GM19468 (cell line): ENCODE measurements around the gene CCSER1.
"Not testable (repeated sequence)": the region's sequence is repeated elsewhere in the genome, so short reads cannot be mapped to it uniquely, and the experiment has no call there.

Experiments
- ATAC-seq: cut with Tn5 transposase; IDR thresholded peaks from one replicate; pipeline ENCODE4 v1.9.1; 2021; ENCODE audit warnings: mild to moderate bottlenecking, moderate library complexity, moderate number of reproducible peaks; ENCODE audit not compliant: unreplicated experiment; ENCODE audit errors: extremely low read depth

The CCSER1 gene

DNA sequence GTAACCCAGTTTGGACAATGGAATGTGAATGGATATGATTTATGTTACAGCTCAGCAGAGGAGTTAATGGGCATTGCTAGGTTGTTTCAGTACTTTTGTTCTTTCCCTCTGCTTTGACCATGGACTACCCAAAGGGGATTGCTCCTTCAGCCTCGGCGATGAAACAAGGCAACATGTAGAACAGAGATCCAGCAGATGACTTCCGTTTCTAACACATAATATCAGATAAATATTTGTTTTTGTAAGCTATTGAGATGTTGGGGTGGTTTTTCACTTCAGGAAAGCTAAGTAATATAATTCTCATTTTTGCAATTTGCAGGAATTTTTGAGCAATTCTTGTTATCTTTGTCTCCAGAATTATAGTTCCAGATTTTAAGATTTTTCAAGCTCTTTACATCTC is 1241.9 kb downstream of the CCSER1 start:
- ATAC-seq, result no peak

DNA sequence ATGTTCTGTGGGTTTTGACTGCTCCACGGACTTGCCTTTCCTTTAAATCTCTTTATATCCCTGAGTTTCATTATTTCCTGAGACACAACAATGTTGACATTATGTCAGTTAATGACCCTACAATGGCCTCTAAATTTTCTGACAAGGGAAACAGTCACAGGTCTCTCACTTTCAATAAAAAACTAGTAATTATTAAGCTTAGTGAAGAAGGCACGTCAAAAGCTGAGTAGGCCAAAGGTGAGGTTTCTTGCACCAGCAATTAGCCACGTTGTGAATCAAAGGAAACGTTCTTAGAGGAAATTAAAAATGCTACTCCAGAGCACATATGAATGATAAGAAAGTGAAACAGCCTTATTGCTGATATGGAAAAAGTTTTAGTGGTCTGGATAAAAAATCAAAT is 1246.4 kb downstream of the CCSER1 start:
- no peak for ATAC-seq

DNA sequence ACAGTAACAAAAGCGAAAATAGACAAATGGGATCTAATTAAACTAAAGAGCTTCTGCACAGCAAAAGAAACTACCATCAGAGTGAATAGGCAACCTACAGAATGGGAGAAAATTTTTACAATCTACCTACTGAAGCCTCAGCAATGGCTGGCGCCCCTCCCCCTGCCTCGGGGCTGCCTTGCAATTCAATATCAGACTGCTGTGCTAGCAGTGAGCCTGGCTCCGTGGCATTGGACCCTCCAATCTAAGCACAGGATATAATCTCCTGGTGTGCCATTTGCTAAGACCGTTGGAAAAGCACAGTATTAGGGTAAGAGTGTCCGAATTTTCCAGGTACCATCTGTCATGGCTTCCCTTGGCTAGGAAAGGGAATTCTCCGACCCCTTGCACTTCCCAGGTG is 1278.2 kb downstream of the CCSER1 start:
- ATAC-seq, result not testable (repeated sequence)

DNA sequence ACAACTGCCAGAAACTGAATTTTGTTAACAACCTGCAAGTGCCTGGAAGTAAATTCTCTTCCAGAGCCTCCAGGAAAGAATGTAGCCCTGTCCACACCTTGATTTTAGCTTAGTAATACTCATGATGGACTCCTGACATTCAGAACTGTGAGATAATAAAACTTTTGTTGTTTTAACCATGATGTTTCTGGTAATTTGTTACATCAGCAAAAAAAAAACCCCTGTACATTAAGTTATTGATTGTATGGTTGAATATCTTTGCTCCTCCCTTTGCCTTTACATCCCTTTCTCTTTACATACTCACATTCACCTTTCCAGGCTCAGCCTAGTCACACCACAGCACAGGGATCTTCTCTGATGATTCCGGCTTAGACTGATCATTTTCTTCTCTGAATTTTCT is 1294.8 kb downstream of the CCSER1 start:
- no peak for ATAC-seq

DNA sequence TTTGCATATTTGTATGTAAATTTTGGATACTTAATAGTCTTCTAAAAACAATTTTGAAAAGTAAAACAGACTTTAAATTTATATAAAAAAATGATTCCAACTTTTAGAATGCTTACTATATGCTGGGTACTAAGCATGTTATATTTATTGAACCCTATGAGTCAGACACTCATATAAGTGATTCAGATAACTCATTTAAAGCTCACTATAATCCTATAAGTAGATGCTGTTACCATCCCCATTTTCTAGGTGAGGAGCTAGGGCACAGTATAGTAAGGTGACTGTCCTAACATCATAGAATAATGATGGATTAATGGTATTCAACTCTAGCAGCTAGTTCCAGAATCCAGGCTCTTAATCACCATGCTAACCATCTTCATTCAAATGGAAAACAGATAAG is 1299.5 kb downstream of the CCSER1 start:
- ATAC-seq, result no peak

DNA sequence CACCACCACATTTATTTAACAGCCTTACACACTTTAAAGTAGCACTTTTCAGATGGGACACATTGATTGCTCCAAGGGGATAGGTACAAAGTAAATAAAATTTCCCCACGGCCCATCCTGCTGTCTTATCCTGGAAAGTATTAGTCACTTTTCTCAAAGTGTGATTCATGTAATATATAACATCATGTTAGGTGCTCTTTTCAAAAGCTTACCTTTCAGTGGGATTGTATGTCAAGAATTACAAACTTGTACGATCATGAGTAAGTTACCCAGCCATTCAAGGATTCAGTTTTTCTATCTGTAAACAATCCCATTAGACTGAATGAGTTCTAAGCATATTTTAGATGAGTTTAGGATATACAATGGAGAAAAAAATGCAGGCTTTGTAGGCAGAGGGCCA is 1300.0 kb downstream of the CCSER1 start:
- no peak for ATAC-seq

DNA sequence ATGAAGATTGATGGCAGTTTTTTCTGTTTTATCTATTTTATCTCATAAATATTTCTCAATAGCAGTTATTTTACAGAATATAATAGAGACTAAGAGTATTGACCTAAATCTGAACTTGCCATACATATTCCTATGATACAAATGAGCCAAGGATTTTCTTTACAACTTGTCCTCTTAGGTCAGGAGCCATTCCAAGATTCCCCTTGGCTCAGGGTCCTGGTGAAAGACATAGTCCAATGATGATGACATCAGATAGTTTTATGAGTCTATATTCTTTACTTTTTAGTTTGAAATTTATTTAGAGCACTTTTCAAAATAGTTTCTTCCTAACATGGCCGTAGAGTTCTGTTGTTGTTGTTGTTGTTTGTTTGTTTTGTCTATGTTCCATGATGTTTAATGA is 1307.4 kb downstream of the CCSER1 start:
- ATAC-seq, result no peak

DNA sequence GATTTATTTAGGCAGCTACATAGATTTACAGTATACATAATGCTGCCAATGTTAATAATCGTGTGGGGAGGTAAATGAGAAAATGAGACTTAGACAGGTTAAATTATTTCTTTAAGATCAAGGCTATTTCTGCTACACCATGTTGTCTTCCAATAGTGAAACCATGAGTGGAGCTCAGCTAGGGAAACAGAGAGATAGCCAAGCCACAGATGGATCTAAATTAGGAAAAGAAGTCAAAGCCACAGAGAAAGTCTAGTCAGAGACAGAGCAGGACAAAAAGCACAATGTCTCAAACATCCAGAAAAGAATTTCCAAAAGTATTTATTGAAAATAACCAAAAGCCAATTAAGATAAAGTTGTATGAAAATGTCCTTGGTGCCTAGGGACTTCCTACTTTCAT is 1309.4 kb downstream of the CCSER1 start:
- ATAC-seq, result no peak

DNA sequence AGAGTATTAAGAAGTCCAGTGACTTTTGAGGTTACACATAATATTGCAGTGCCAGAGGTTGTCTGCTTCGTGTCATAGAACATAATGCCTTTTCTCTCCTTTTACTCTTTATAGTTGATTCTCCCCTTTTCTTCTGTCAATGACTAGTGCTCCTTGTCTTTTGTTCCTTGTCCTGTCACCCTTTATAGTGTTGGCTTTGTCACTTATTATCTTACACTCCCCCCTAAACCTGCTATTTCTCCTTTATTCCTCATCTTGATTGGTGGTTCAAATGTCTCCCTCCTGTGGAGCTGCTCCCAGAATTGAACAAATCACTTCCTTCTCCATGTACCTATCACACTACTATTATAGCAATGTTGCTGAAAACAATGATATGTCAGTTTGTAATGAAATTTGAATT is 1320.0 kb downstream of the CCSER1 start:
- no peak for ATAC-seq

DNA sequence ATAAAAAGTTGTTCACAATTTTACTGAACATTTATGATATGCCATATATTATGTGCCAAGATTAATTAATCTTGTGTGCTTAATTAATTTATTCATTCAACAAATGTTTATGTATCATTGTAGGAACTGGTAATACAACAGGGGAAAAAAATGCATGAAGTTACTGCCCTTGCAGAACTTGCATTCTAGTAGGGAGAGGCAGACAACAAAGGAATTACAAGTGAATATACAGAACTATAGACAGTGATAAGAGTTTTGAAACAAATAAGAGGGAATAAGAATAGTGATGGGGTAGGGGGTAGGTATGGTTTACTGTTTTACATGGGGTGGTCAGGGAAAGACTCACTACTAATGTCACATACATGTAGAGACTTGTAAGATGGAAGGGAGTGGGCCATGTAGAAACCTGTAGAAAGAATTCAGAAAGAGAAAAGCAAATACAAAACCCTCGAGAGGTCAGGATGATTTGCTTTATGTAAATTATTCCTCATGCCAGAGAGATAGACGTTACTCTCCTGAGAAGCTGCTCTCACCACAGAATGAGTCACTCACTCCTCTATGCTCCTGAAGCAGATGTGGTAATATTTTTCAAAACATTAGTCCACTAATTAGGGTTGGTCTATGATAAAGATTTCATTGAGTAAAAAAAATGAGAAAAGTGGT is 1321.6 kb downstream of the CCSER1 start:
- no peak for ATAC-seq

DNA sequence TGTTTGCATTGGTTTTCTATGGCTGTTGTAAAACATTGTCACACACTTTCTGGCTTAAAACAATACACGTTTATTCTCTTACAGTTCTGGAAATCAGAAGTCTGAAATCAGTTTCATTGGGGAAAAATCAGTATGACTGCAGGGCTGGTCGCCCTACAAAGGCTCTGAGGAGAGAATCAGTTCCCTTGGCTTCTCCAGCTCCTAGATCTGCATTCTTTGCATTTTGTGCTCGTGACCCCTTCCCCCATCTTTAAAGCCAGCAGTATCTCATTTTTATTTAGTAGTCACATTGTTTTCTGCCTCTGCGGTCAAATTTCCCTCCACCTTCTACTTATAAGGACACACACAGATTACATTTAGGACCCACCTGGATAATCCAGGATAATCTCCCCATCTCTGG is 1326.9 kb downstream of the CCSER1 start:
- no peak for ATAC-seq

DNA sequence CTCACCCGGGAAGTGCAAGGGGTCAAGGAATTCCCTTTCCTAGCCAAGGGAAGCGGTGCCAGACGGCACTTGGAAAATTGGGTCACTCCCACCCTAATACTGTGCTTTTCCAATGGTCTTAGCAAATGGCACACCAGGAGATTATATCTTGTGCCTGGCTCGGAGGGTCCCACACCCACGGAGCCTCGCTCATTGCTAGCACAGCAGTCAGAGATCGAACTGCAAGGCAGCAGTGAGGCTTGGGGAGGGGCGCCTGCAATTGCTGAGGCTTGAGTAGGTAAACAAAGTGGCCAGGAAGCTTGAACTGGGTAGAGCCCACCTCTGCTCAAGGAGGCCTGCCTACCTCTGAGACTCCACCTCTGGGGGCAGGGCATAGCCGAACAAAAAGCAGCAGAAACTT is 1335.4 kb downstream of the CCSER1 start:
- not testable (repeated sequence) for ATAC-seq

DNA sequence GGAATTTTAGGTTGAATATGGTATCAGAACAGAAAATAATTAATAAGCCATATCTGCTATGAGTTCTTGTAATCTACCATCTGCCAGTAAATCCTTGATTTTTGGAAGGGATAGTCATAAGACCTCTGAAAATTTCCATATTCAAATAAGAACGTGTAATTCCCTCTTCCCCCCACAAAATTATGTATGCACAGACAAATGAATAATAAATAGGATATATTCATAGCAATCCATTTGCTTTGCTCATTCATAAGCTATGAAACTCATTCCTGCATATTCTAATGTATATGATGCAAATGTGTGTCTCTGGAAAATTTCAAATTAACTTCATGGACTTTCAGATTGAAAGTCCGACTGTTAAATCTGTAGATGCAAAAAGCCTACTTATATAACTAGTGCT is 1343.5 kb downstream of the CCSER1 start:
- ATAC-seq, result no peak

DNA sequence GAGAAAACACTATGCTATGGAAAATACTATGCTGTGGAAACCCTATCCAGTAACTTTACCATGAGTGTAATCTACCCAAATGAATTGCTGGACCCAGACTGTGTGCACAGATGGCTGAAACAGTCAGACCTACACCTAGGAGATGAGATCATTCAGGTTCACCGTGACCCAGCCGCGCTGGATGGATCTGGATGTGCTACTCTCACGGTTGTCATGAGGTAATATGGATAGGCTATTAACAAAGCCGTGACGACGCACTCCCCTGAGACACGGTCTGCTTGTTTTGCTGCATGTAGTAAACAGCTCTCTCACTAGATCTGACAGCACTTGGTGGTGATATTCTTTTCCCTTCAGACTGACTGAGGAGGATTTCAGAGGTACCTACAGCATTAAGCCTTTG is 1344.1 kb downstream of the CCSER1 start:
- ATAC-seq, result no peak

DNA sequence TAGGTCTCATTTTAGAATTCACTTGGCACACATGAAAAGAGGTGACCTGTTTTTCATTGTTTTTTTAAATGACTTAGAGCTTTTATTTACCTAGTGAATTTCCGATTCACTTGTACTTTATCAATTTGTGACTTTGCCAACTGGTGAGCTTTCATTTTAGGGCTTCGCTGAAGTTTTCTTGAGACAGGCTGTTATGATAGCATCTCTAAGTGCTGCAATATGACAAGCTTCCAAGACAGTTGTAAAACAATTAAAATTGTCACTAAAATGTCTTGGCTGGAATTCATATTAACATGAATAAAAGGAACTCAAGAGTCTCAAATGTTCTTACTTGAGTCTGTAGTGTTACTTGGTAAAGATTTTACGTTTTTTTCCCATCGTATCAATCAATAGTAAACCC is 1344.9 kb downstream of the CCSER1 start:
- no peak for ATAC-seq

DNA sequence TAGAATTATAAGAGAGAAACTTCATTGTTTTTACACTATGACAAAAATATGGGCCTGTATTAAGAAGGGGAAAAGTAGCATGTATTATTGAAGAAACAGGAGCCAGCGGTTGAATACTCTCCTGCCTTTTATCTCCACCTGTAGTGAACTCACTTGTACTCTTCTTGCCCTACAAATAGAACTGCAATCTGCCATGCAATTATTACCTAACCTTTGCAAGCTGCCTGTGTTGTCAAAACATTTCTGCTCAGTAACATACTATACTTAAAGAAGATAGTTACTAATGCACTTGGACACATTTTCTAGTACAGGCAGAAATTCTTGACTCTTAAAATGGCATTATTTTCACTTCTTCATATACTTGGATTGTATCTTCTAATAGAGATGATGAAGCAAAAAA is 1358.2 kb downstream of the CCSER1 start:
- ATAC-seq, result no peak

DNA sequence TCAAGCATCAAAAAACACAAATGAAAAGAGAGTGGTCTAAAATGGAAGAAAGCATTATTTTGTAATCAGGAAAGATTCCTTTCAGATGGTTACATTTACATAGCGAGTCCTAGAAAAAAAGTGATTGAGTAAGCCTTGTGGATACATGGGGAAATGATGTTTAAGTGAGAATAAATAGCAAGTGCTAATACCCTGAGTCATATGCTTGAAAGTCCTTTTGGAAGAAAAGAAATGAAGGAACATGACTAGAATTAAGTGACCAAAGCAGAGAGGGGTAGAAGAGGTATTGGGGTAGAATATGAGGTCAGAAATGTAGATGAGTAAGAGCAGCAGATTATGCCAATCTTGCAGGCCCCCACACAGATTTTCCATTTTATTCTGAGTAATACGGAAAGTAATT is 1361.8 kb downstream of the CCSER1 start:
- ATAC-seq, result no peak

DNA sequence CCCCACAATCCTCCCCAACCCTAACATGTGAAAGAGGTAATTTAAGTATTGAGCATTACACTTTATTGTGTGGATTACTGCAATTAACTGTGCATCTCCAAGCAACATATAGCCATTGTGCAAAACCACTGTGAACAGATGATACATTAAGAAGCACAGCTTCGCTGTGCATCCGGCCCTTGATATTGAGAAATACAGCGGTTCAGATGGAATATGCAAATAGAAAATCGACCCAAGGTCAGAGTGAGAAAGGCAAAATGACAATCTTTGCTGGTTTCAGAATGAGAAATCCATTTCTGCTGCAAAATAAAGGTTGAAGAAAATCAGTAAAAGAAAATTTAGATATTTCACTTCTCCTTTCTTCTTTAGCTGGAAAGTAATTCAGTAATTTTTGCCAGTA is 1370.7 kb downstream of the CCSER1 start:
- ATAC-seq, result no peak

DNA sequence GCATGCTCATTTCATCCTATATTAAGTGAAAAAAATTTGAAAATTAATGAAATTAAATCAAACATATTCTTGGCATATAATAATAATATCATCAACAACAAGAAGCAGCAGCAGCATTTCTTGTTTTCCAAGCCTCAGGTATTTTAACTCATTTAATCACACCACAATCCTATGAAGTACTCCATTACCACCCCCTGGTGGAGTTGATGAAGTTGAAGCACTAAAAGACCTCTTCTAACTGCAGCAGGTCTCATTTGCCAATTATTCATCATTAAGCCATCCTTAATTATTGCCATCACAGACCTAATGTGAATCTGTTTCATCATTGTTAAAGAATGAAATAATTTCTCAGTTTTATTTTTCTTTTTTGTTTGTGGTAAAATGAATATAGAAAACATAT is 1375.2 kb downstream of the CCSER1 start:
- no peak for ATAC-seq

DNA sequence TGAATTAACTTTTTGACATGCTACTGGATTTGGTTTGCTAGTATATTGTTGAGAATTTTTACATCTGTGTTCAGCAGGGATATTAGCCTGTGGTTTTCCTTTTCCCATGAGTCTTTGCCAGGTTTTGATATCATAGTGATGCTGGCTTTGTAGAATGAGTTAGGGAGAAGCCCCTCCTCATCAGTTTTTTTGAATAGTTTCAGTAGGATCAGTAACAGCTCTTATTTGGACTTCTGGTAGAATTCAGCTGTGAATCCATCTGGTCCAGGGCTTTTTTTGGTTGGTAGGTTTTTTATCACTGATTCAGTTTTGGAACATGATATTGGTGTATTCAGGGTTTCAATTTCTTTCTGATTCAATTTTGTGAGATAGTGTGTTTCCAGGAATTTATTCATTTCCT is 1386.1 kb downstream of the CCSER1 start:
- no peak for ATAC-seq

DNA sequence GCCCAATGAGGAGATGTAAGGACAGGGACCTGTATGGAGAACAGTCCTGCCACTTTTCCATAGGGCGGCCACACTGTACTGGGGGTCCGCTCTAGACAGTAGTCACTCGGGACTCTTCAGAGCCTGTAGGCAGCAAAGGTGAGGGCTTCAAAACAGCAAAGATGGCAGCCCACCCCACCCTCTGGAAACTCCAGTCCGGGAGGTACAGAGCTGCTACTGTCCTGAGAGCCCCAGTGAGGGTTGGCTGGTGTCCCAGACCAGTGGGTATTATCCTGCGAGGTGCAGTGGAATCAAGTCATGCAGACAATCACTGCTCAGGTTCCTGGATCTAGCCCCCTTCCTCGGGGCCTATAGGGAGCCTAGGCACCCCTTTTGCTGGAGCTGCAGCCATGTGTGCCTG is 1392.0 kb downstream of the CCSER1 start:
- no peak for ATAC-seq

DNA sequence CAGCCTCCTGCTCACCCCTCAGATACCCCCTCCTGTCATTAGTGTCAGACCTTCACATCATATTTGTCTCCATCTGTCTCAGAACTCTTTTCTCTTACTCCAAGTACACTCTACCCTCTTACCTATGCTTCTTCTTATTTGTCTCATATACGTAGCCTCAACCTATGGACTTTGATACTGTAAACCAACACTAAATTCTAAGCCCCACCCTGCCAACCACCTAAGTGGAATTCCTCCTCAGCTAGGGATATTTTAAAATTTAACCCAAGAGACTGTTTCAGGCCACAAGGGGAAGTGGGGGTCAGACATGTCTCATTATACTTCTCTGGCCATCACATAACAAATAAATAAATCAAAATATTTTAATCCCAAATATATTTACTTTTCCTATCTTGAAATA is 1398.4 kb downstream of the CCSER1 start:
- no peak for ATAC-seq

DNA sequence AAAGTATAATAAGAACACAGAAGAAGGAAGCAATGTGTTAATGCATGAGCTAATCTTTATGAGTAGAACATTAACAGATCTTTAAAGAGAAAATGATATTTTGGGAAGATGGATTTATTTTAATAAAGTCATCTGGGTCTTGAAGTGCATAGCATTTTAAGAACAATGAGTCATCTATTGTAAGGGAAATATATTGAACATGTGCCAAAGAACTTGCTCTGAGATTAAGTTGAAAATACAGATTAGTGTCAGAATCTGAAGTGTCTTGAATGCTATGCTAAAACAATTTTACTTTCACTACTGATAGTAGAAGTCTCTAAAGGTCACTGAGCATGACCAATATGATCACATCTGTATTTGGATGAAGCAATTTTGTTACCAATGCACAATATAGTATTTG is 1399.9 kb downstream of the CCSER1 start:
- no peak for ATAC-seq
